ENCODE measurements around the gene NBEAL2.

NBEAL2 gene

DNA sequence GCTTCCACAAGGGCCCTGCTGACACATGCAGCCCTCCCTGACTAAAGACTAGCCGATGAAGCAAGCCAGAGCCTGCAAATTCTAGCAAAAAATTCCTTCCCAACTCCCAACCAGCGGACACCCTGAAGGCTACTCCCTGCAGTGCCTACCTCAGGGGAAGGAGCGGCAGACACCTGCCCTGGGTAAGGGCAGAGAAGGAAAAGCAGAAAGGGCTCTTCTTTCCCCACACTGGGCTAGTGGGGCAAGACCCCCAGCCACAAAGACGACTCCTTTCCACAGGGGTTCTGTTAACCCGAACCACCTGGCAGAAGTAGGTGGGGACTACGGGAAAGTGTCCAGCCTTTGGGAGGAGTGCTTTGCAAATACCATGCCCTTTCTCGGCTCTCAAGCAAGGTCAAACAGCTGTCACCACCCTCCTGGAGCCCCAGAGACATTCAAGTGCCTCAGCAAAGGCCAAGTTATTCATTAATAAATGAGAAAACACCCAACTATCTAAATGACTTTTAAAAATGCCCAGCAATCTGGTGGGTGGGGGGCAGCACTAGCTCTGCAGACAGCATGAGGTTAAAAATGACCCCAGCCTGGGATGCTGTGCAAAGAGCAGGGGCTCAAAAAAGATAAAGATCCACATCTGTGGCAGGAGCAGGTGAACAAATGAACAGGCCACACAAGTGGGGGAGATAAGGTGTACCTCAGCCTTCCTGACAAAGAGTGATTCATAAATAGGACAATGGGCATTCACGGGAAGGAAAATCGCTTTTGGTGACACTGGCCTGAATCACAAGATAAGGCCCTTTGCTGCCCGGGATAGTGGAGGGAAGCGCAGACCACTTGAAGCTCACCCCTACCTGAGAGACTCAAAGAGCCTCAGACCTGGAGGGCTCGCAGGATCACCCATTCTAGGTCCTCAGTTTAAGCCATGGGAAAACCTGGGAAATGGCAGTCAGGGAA is 36.0 kb upstream of the NBEAL2 start:
- FAIRE-seq = no peak

DNA sequence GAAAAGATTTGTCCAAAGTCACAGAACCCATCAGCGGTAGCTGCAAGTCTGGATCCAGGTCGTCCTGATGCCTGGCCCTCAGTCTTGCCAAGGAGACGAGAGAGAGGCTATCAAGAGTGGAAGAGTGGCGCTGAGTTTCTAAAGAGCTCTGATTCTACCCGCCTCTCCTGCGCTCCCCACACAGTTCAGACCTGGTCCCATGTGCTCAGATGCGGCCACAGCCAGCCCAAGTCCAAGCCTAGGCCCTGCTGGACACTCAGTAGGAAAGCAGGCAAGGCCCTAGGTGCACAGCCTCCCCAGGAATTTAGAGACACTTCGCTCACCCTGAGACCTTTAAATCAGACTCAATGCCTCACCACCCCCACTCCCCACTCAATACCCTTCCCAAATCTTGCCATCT is 35.3 kb upstream of the NBEAL2 start:
- no peak for FAIRE-seq

DNA sequence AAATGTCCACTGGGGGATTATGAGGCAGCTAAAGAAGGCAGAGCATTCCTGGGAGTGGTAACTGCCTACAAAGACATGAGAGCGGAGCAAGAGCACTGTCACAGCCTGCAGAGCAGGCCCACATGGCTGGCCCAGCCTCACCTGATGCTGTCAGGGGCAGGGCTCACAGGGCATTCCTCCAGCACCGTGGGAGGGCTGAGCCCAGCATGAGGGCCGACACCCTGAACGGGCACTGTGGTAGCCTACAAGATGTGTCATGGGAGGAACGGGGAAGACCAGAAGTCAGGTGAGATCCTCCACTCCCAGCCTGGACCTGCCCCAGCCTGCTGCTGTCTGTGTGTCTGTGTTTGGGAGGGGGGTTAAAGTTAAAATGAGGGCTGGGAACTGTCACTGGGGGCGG is 33.0 kb upstream of the NBEAL2 start:
- FAIRE-seq = no peak

DNA sequence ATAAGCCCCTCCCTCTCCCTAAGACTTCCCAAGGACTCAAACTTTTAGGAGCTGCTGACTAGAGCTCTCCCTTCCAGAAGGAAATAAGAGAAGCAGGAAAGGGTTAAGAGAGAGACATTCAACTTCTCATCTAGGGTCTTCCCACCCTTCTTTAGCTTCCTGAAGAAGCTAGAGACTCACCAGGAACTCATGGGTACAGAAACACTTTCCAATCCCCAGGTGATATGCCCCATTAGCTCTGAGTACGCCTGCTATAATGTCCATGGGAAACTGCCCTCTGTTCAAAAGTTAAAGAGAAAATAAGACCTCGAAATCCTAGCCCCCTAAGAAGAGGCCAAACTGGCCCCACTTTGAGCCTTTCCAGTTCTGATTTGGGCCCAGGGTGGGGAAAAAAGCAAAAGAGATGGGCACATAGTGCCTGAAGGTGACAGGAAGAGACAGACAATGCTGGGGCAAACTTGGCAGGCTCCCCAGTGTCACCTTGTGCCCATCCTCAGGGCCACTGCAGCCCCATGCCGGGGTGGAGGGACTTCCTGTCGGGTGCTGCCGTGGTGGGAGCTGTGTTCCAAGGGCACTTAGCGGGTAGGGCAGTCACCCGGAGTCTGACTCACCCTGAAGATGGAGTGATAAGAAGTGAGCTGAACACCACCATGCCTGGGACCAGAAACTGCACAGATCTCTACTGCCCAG is 32.5 kb upstream of the NBEAL2 start:
- no peak for FAIRE-seq

DNA sequence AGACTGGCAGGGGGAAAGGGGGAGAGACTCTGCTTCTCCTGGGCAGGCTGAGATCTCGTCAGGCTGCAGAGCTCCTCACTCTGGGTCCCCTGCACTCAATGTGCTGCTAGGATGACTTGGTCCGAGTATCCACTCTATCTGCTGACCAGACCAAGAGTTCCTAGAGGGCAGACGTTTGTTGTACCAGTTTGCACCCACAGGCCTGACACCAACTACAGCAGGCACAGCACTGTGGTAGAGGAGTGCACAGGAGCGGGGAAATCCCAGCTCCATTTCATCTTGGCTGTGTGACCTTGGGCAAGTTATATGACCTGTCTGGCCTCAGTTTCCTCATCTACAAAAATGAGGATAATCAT is 31.9 kb upstream of the NBEAL2 start:
- no peak for FAIRE-seq

DNA sequence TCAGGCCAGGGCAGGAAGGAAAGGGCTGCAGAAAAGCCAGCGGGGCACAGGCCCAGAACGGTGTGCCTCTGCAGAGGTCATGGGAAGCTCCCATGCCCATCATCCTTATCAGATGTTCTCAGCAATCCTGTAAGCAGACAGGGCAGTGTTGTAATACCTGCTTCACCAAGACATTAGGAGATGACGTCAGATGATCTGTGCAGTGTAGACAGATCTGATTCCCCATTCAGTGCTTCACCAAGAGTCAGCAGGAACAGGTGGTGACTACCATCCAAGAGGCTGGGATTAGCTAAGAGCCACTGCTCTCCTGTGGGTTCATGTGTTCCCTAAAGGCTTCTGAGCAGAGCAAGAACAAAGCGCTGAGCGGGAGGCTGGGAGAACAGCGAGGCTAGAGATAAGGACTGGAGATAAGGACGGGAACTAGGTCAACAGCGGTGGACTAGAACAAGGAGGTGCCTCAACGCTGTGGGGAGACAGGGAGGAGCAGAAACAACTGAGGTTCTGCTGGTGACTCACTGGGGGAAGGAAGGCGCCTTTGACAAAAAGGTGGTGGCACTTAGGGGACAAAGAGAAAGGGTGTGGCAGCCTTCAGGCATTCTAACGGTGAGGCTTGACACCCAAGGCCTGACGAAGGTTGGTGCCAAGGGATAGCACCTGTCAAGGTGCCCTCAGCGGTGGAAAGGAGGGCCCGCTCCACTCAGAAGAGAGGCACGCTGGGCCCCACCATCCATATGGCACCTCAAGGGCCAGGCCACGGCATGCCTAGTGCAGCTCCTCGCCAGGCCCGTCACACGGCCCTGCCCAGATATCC is 31.3 kb upstream of the NBEAL2 start:
- FAIRE-seq = no peak

DNA sequence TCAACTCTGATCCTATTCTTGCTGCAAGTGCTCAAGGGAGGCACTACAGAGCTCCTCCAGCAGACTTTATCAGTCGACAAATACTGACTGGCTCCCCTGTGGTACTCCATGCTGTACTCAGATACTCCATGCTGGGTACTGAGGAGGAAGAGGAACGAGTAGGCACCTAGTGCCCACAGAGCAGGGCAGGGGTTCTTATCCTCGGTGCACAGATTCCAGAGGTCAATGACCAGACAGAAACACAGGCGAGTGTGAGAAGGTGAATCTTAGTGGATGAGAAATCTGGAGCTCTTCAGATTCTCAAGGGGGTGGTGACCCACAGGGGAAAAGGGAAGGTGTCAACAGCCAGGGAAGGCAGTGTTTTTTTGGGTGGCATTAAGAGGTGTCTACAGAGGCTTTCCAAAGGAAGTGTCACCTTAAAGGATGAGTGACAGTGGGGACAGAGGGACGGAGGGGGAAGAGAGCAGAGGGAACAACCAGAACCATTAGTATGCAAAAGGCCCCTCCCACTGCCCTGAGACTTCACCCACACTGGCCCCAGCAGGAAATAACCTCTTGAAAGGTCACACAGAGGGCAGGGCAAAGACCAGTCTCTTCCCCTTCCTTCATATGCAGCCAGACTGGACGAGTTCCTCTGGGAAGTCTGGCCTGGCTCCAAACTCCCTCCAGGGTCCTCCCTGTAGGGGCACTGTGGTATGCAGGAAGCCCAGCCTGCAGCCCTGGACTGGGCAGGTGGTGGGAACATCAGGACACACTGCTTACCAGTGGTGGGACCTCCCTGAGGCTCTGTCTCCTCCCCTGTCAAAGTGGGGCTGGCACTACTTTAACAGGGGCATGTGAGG is 30.4 kb upstream of the NBEAL2 start:
- FAIRE-seq = no peak

DNA sequence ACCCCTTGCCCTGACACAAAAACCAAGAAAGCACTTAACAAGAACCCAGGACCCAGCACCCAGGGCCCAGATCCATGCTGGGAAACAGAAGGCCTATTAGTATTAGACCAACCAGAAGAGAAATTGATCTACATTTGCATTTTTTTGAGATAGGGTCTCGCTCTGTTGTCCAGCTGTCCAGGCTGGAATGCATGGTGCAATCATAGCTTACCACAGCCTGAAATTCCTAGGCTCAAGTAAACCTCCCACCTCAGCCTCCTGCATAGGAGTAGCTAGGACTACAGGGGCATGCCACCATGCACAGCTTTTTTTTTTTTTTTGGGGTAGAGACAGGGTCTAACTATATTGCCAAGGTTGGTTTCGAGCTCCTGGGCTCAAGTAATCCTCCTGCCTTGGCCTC is 29.3 kb upstream of the NBEAL2 start:
- no peak for FAIRE-seq

DNA sequence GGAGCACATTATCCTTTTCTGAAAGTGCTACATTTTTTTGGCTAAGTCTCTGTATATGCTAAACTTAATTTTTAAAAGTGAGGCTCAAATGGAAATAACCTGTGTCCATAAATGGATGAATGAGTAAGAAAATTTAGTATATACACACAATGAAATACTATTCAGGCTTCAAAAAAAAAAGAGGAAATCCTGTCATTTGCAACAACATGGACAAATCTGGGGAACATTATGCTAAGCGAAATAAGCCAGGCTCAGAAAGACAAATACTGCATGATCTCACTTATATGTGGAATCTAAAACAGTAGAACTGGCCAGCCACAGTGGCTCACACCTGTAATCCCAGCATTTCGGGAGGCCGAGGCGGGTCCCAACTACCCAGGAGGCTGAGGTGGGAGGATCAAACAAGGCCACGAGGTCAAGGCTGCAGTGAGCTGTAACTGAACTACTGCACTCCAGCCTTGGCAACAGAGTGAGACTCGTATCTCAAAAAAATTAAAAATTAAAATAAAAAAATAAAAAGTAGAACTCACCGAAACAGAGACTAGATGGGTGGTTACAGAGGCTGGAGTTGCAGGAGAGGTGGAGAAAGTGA is 28.7 kb upstream of the NBEAL2 start:
- FAIRE-seq = no peak

DNA sequence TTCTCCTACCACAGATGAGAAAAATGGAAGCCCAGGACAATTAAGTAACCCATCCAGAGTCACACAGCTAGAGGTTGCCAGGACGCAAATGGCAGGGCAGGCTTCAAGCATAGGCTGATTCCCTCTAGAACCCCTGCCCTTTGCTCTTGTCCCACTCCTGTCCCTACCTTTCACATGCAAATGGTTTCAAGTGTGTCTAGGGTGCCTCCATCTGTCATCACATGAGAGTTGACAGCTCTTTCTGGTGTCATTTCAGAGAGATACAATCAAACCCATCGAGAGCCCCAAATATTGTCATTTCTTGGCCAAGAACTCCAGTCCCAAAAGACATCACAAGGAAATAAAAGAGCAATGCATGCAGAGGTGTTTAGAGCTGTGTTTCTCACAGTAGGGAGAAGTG is 26.7 kb upstream of the NBEAL2 start:
- no peak for FAIRE-seq

DNA sequence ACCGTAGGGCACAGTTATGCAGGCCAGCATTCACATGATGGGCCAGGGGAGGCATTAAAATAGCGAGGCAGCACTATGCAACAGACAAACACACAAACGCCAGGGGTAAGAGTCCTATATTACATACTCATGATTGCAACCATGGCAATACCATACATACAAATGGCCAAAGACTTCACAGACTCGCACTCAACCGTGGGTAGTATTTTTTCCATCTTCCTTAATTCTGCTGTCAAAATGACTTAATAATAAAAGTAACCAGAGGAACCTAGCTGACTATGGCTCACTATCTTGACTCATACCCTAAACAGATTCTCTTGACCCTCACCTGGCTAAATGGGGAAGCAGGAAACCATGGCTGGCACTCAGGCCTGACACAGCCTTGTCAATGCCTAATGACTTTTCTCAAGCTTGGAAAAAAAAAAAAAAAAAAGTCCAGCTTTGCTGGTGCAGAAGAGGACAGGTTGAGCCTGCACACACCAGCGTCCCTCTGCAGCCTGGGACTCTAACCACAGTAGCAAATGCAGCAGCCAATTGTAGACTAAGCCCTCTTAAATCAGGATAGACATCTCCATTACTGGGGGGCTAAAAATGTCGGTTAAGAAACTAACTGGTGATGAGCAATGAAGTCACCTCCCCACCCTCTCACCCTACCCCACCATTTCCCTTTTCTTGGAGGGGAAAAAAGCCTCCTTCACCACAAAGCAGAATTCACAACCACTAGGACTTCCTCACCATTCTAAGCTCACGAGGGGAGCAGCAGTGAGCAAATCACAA is 26.0 kb upstream of the NBEAL2 start:
- no peak for FAIRE-seq

DNA sequence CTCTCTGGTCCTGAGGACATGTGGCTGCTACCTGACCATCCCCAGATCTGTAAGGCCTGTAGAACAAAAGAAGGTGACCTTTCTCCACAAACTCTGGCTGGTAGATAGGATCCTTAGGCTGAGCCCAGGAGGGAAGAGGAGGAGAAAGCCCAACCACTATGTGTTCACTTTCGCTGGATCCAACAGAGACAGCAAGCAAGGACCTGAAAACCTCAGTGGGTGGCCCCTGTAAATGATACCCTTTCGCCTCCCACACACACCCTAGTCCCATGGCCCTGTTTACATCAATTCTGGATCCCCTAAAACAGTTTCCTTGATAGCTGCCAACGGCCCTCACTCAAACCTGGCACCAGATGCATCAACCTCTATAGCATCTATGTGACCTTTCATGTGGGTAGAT is 25.3 kb upstream of the NBEAL2 start:
- no peak for FAIRE-seq

DNA sequence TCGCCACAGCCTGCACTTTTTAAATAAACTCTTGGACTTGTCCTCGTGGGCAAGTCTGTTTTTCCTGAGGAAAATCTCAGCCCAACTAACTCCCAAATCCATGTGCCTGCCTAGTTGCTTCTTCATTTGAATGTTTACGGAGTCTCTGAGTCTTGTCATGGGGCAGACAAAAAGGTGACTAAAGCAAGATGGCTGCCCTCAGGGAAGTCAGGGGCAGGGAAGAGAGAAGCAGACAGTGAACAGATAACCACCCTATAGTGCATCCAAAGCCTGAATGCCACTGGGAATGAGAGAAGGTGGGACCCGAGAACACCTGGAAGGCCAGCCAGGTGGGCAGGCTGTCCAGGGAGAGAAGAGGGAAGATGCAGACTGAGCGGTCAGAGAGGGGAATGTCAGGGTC is 24.3 kb upstream of the NBEAL2 start:
- FAIRE-seq = no peak

DNA sequence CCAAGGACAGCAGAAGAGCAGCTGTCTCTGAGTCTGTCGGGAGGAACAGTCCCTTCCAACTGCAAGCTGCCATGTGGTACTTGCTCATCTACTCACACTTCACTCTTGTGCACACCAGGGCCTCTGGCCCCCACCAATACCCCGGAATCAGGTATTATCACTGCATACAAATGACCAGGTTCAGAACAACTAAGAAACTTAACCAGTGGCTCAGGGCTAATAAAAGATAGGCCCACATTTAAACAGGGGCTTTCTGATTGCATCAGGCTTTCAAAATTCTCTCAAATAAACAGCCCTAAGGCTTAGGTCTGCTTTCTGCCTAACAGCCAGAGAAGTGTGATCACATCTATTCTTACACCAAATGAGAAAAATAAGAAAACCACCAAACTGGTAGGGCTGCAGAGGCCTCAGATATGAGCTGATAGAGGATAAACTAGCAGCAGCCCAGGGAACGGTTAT is 23.6 kb upstream of the NBEAL2 start:
- FAIRE-seq = no peak

DNA sequence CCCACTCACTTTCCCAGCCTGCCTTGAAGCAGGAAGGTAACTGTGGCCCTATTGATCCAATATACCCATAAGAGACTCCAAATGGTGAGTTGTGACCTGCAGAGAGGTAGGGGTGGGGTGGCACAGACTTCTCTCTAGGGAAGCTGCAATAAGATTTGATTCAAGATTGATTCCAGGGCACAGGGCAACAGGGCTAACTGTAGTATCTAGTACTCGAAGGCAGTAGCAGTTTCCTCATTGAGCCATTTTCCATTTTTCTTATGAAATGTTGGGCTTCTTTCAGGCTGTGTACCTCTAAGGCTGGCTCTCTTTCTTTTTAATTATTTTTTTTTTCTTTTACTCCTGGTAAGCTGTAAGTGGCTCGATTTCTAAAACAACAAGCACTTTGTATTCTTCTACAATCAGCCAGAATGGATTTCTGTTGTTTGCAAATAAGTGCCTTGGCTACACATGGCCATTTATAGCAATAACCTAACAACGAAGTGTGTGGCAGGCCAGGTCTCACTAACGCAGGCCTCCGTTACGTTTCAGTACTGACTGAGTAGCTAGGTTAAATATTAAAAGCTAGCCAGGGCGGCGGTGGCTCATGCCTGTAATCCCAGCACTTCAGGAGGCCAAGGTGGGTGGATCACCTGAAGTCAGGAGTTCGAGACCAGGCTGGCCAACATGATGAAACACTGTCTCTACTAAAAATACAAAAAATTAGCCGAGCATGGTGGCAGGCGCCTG is 22.2 kb upstream of the NBEAL2 start:
- FAIRE-seq = no peak

DNA sequence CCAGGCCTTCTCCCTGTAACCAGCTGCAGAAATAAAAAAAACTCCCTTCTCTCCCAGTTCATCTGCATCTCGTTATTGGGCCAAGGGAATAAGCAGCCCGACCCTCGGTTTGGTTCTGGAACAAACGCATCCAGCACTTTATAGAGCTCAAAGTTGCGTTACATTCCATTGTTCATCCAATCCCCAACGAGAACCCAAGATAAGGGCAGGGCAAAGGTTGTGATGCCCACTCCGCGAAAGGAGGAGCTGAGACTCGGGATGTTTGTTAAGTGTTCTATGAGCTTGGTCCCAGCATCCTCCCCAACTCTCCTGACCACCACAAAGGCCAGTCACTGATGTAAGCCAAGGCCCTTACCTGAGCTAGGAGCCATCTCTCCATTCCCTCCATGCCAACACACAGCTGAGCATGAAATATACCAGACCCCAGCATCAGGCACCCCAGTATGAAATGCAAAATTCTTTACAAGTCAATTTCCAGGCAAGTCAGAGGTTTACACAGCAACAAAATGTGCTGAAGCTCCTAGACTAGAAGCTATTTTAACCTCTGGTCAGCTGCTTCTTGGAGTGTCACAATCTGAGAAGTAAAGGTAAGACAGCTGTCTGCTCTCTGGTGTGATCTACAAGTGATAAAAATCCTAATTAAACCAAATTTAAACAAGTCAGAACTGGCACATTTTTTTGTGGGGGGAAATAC is 20.9 kb upstream of the NBEAL2 start:
- FAIRE-seq = no peak

DNA sequence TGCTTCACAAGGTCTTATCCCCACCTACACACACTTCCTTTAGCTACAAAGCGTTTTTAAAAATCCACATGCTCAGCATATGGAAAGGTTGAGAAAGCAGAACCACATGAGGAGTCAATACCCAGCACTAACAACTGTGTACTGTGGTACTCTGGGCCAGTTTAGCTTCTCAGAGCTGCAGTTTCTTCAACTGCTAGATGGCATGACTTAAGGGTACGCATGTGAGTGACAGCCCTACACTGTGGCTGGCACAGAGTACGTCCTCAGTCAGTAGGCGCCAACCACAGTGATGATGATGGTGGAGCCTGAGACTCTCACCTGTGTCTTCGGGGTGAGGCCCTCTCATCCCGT is 20.3 kb upstream of the NBEAL2 start:
- no peak for FAIRE-seq

DNA sequence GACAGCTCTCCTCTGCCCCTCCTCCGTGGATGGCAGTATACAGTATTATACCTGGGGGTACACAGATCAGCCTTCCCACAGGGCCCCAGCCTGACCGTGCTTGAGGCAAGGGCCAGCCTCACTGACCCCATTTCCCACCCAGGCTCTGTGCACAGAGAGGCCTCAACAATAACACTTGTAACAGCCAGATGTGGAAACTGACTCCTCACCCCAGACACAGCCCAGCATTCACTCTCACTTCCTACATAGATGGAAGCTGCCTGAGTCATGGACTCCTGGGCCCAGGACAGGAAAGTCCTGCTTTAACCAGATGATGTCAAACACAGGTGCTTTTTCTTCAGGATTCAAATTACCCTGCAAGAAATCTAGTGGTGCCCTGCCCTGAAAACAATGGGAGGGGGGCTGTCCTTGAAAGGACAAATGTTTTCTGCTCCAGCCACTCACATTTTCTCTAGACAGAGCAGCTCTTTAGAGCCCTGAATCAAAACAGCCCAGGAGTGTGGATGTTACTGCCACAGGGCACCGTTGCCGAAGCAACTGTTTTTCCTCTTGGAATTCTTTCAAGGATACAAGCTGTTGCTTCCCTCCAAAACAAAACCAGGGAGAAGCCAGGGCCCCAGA is 19.3 kb upstream of the NBEAL2 start:
- no peak for FAIRE-seq

DNA sequence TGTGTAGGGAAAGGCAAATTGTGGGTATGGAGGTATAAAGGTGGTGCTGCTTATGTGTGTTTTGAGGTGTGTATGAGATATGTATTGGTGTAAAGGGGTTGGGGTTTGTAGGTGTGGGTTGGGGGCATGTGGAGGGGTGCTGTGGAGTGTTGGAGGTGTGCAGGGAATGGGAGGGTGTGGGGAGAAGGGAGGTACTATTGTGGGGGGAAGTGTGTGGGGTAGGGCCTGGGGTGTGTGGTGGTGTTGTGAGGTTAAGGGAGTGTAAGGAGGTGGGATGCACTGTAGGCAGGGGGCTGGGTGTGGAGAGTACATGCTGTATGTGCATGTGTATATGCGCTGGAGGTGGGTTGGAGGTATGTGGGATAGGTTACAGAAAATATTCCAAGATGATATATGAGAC is 18.6 kb upstream of the NBEAL2 start:
- no peak for FAIRE-seq

Data from endometrium (tissue), 2 donors.